Activated CD4-positive, alpha-beta memory T cell treated with anti-CD3 and anti-CD28 coated beads, Interleukin-2, amount 10 ng/mL, durations not matched to agents 7 days and 5 days (primary cell): ENCODE data around the gene CCNT1. TPM values are rescaled to one million over a fixed set of nuclear protein-coding genes. Genes with fewer than 3 reads are reported as not detected.
"Not testable (repeated sequence)": the region's sequence is repeated elsewhere in the genome, so short reads cannot be mapped to it uniquely, and the experiment has no call there.

Source experiments
- CTCF ChIA-PET: fragments of 350-600 bp; sonication (Branson Sonifier 250); formaldehyde crosslinking; loops from one replicate; lab custom pipeline; 2021; ENCODE audit warnings: antibody characterized with exemption, inconsistent platforms; lab: Charles Lee
- POLR2A ChIA-PET: fragments of 350-600 bp; sonication (Branson Sonifier 250); formaldehyde crosslinking; loops from one replicate; lab custom pipeline; 2021; ENCODE audit warnings: antibody characterized with exemption; lab: Charles Lee
- DNase-seq: peaks from one replicate; pipeline ENCODE4 v3.0.0-alpha.2; 2020
- H3K27ac Mint-ChIP-seq: one replicate; pipeline ENCODE4 v1.8.0; 2021; ENCODE audit warnings: mild to moderate bottlenecking, mixed read lengths
- H3K27me3 Mint-ChIP-seq: one replicate; pipeline ENCODE4 v1.8.0; 2021; ENCODE audit warnings: mixed read lengths
- H3K36me3 Mint-ChIP-seq: one replicate; pipeline ENCODE4 v1.8.0; 2021; ENCODE audit warnings: low read depth, mixed read lengths
- H3K4me1 Mint-ChIP-seq: one replicate; pipeline ENCODE4 v1.8.0; 2021; ENCODE audit warnings: mixed read lengths
- H3K4me3 Mint-ChIP-seq: one replicate; pipeline ENCODE4 v1.8.0; 2021; ENCODE audit warnings: mild to moderate bottlenecking, mixed read lengths
- H3K9me3 Mint-ChIP-seq: one replicate; pipeline ENCODE4 v1.8.0; 2021; ENCODE audit warnings: mixed read lengths
- total RNA-seq, 2 experiments: library from RNA; stranded (reverse); gene quantifications; one replicate each; pipeline ENCODE4 v1.2.3, GENCODE V29; 2021

CCNT1 gene
- total RNA-seq, result 10 to 100 TPM; 56.9 to 57.4 TPM

DNA sequence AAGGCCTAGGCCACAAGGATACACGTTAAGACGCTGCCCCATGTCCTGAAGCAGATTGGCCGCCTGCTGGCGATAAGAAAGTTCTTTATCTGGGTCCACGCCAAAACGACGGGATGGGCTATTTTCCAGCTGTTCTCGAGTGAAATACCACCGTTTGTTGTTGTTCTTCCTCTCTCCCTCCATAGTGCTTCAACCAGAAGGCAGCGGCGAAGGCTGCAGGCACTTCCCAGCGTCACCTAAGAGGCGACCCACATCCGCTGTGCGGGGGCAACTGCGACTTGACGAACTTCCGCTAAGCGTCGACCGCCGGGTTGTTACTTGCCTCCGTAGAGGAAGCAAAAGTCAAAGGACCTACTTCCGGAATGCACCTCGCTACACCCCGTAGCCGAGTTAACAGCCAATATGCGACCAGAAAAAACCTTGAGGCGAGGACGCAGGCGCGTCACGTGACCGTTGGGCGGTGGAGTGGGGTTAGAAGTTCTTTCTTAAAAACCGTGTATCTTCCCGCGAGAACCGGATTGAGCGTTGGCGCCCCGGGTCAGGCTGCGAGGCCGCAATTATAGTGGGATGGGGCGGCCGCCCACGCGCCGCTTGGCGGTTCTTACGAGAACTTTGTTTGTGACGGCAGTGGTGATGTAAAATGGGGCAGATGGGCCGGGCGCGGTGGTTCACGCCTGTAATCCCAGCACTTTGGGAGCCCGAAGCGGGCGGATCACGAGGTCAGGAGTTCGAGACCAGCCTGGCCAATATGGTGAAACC lies at the start of gene CCNT1:
CCNT1 (minus strand) TSS at position 215 of the 759 bp plus-strand sequence; CDS start at position 183, 32 bp downstream.
- peak within 1 kb of the TSS; percentile 87 for H3K4me3 Mint-ChIP-seq
- ChIA-PET POLR2A (interaction anchor here (0.7 to 5.3 kb wide), 7 partner anchors 11 to 106 kb away, joined by 3 to 52 read pairs (median 7); partner anchors contain the start of gene KANSL2), CTCF (interaction anchor here (1.7 to 2.3 kb wide), 2 partner anchors 34 to 37 kb away, joined by 5 to 7 read pairs; partner anchors contain the start of gene KANSL2)
- peak within 1 kb of the TSS; percentile 97 for H3K27ac Mint-ChIP-seq
- H3K36me3 Mint-ChIP-seq, result peaks cover 59% of the 10 kb centered on the region
- peaks cover 44% of the 10 kb centered on the region for H3K4me1 Mint-ChIP-seq
- H3K27me3 Mint-ChIP-seq, result no peaks in the 10 kb centered on the region
- peak; percentile 99 for DNase-seq
- H3K9me3 Mint-ChIP-seq, result peaks cover 21% of the 10 kb centered on the region

DNA sequence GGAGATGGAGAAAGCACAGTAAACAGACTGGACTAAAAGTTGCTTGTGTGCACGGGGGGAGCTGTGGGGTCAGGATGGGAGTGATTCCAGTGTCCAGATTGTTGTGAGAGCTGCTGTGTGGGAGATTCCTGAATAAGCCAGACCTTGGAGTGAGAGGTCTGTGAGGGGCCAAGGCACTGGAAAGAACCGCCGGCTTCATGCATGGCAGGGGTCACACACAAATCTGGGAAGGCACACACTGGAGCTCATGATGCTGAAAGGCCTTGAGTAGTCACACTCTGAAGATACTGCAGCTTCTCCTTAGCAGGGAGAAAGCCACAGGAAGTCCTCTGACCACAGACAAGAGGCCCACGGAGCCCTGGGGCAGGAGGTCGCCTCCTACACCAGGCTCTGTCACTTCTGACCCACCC lies 49.3 kb upstream of the CCNT1 start:
- Mint-ChIP-seq H3K4me1 (peaks cover 24% of the 10 kb centered on the region), H3K27ac (no peak overlapping the region), H3K36me3 (no peaks in the 10 kb centered on the region), H3K27me3 (no peaks in the 10 kb centered on the region), H3K9me3 (no peaks in the 10 kb centered on the region), H3K4me3 (no peak overlapping the region)
- POLR2A ChIA-PET, result no interaction called here
- DNase-seq, result peak; percentile 50
- CTCF ChIA-PET, result interaction anchor here (0.7 to 1.7 kb wide), 4 partner anchors 11 to 49 kb away, joined by 3 to 6 read pairs (median 5); no protein-coding TSS in a partner anchor

DNA sequence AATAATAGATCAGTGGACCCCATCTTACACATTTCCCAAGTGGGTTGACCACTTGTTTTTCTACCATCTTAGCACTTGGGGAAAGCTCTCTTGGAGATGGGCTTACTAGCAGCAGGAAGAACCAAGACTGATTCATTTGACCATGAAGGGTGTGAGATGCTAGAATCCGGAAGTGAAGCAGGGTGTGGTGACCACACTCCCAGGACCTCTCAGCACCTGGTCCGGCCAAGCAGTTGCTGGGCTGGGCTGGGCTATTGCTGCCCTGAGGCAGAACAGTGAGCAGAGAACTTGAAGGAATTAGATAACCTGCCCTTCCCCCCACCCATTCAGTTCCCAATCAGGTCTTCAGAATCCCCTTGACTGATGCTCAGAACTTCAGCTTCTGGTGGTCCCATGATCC lies 48.0 kb upstream of the CCNT1 start:
- H3K27me3 Mint-ChIP-seq, result no peaks in the 10 kb centered on the region
- POLR2A ChIA-PET, result interaction anchor here (1.1 kb wide), 1 partner anchor 55 kb away, joined by 3 read pairs; no protein-coding TSS in a partner anchor
- CTCF ChIA-PET, result interaction anchor here (1.2 to 1.7 kb wide), 2 partner anchors 11 to 50 kb away, joined by 5 to 6 read pairs; no protein-coding TSS in a partner anchor

DNA sequence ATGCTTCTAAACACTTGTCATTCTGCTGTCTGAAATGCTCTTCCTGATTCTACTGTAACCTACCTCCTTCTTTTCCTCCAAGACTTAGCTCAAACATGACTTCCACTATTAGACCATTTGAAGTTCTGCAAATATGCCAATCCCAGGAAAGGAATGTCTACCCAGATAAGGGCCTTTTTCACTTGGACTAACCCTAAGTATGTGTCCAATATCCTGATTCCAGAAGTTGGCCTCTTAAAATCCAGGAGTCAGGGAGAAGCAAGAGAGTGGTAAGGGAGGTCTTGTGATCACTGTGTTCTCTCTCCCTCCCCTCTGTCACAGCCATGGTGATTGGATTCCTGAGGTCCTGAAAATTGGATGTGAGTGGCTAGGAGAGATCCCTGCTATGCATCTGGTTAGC lies 42.2 kb upstream of the CCNT1 start:
- no peaks in the 10 kb centered on the region for H3K36me3 Mint-ChIP-seq
- ChIA-PET POLR2A (no interaction called here), CTCF (interaction anchor here (0.6 to 2.1 kb wide), 3 partner anchors 29 to 233 kb away, joined by 4 to 10 read pairs (median 4); no protein-coding TSS in a partner anchor)
- no peak for DNase-seq
- H3K9me3 Mint-ChIP-seq, result no peaks in the 10 kb centered on the region
- H3K4me3 Mint-ChIP-seq, result no peak overlapping the region
- no peaks in the 10 kb centered on the region for H3K4me1 Mint-ChIP-seq
- H3K27ac Mint-ChIP-seq, result no peak overlapping the region
- H3K27me3 Mint-ChIP-seq, result no peaks in the 10 kb centered on the region

More for the DNA sequence above, 48.0 kb upstream of the CCNT1 start:
- peaks cover 24% of the 10 kb centered on the region for H3K4me1 Mint-ChIP-seq
- no peak overlapping the region for H3K4me3 Mint-ChIP-seq
- no peaks in the 10 kb centered on the region for H3K9me3 Mint-ChIP-seq
- no peak for DNase-seq
- no peak overlapping the region for H3K27ac Mint-ChIP-seq
- no peaks in the 10 kb centered on the region for H3K36me3 Mint-ChIP-seq

DNA sequence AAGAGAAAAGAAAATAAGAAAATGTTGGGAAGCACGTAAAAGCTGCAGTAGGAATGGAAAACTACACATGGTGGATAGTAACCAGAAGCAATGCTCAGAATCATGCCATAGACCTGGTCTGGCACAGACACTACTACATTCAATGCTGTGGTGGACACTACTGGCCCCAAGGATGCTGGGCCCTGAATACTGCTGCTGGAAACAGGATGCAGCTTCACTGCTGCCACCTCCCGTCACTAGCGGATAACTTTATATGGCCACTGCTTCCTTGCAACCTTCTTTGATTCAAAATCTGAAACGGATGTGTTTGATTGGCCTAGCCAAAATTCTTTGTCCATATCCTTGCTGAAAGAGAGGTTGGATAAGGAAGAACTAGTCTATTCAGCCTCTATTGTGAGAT lies 41.7 kb upstream of the CCNT1 start:
- no peaks in the 10 kb centered on the region for H3K36me3 Mint-ChIP-seq
- no peak for DNase-seq
- no peak overlapping the region for H3K27ac Mint-ChIP-seq
- no peaks in the 10 kb centered on the region for H3K4me1 Mint-ChIP-seq
- CTCF ChIA-PET, result interaction anchor here (0.6 to 2.1 kb wide), 3 partner anchors 29 to 233 kb away, joined by 4 to 10 read pairs (median 4); no protein-coding TSS in a partner anchor
- no peak overlapping the region for H3K4me3 Mint-ChIP-seq
- H3K9me3 Mint-ChIP-seq, result no peaks in the 10 kb centered on the region
- no peaks in the 10 kb centered on the region for H3K27me3 Mint-ChIP-seq
- POLR2A ChIA-PET, result no interaction called here

DNA sequence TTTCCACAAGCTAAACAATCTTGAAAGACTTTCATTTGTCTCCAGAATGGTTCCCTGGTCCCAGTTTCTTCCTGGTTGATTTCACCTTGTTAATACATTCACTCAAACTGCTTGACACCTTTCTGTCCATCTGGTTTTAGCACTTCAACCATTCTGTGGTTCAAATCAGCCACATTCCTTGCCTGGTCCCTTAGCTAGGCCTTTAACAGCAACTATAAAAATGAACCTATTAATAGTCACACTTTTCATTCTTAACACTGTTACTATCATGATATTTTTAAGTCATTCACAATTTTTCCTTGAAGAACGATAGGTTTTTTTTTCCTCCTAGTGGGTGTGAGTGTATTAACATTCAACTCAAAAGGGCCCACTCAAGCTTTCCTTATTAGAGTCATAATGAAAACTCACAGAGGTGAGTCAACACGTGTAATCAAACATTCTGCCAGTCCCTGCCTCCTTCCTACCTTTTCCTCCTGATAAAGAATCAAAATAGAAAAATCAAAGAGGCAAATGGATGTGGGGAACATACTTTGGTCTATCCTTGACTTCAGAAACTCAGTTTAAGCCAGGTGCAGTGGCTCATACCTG lies 34.4 kb upstream of the CCNT1 start:
- Mint-ChIP-seq H3K27ac (no peak overlapping the region), H3K4me1 (peaks cover 10% of the 10 kb centered on the region), H3K9me3 (no peaks in the 10 kb centered on the region), H3K4me3 (no peak overlapping the region), H3K36me3 (no peaks in the 10 kb centered on the region), H3K27me3 (no peaks in the 10 kb centered on the region)
- POLR2A ChIA-PET, result no interaction called here
- CTCF ChIA-PET, result interaction anchor here (7.7 kb wide), 1 partner anchor 44 kb away, joined by 171 read pairs; no protein-coding TSS in a partner anchor
- DNase-seq, result no peak

DNA sequence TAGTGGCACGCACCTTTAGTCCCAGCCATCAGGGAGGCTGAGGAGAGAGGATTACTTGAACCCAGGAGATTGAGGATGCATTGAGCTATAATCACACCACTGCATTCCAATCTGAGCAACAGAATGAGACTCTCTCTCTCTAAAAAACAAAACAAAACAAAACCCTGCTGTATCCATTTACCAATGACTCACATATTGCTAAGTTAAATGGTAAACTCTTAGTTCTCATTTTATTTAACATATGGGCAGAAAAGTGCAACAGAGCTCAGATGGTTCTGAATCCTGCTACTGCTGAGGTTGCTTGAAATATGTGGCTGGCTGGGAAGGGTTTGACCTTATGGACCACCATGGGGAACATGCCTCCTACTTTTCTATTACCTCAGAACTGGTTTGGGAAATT lies 33.7 kb upstream of the CCNT1 start:
- Mint-ChIP-seq H3K27me3 (no peaks in the 10 kb centered on the region), H3K27ac (no peak overlapping the region), H3K4me1 (peaks cover 10% of the 10 kb centered on the region), H3K36me3 (no peaks in the 10 kb centered on the region), H3K4me3 (no peak overlapping the region), H3K9me3 (no peaks in the 10 kb centered on the region)
- POLR2A ChIA-PET, result no interaction called here
- CTCF ChIA-PET, result interaction anchor here (7.7 kb wide), 1 partner anchor 45 kb away, joined by 171 read pairs; no protein-coding TSS in a partner anchor
- DNase-seq, result no peak

DNA sequence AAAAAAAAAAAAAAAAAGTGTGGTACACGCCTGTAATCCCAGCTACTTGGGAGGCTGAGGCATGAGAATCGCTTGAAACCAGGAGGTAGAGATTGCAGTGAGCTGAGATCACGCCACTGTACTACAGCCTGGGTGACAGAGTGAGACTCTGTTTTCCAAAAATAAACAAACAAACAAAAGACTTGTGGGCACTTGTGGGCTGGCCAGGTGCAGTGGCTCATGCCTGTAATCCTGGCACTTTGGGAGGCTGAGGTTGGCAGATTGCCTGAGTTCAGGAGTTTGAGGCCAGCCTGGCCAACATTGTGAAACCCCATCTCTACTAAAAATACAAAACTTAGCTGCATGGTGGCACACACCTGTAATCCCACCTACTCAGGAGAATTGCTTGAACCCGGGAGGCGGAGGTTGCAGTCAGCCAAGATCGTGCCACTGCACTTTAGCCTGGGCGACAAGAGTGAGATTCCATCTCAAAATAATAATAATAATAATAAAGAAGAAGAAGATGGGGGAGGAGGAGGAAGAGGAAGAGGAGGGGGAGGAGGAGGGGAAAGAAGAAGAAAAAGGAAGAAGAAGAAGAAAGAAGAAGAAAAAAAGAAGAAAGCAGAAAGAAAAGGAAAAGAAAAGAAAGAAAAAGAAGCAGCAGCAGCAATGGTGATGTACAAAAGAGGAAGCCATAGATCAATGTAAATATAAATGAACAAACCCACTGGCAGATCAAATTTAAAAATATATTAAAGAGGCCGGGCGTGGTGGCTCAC lies 27.9 kb upstream of the CCNT1 start:
- H3K4me3 Mint-ChIP-seq, result no peak overlapping the region
- peaks cover 13% of the 10 kb centered on the region for H3K27me3 Mint-ChIP-seq
- no peaks in the 10 kb centered on the region for H3K36me3 Mint-ChIP-seq
- H3K4me1 Mint-ChIP-seq, result no peaks in the 10 kb centered on the region
- no peaks in the 10 kb centered on the region for H3K9me3 Mint-ChIP-seq
- no peak overlapping the region for H3K27ac Mint-ChIP-seq
- POLR2A ChIA-PET, result no interaction called here
- DNase-seq, result no peak
- CTCF ChIA-PET, result no interaction called here

DNA sequence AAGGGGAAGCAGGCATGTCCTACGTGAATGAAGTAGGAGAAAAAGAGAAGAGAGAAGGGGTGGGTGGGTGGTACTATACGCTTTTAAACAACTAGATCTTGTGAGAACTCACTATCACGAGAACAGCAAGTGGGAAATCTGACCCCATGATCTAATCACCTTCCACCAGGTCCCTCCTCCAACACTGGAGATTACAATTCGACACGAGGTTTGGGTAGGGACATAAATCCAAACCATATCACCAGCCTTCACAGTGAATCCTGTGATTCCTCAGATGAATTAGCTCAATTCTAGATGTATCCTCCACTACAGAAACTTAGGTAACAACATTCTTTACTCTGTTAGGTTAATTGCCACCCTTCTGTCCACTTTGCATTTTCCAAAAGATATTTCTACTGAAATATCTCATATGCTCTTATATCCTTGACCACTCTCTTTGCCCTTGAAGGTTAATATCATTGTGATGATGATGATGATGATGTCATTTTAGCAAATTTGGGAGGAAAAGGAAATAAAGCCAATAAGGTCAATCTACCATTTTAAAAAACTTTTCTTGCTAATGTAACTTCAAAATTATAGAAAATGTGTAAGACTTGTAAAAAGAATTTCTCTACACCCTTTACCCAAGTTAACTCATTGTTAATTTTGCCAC lies 23.2 kb upstream of the CCNT1 start:
- Mint-ChIP-seq H3K27ac (no peak overlapping the region), H3K4me3 (no peak overlapping the region), H3K4me1 (no peaks in the 10 kb centered on the region), H3K9me3 (no peaks in the 10 kb centered on the region), H3K36me3 (no peaks in the 10 kb centered on the region), H3K27me3 (peaks cover 17% of the 10 kb centered on the region)
- no peak for DNase-seq
- POLR2A ChIA-PET, result no interaction called here
- CTCF ChIA-PET, result interaction anchor here (1.7 kb wide), 1 partner anchor 122 kb away, joined by 3 read pairs; no protein-coding TSS in a partner anchor

DNA sequence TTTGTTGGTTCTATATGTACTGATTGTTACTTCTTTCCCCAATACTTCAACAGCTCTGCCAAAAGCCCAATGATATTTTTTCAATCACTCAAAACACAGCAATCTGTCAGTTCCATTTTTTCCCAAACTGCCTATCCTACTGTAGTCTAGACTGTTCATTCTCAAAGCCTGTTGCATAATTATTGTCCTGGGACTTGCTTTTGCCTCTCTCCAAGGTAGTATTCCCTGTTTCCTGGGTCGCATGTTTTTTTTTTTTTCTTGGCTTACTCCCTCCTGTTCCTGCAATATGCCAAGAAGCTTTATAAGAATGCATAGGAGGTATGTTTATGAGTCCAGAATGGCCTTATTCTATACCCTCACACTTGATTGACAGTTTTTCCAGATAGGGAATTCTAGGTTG lies 19.9 kb upstream of the CCNT1 start:
- ChIA-PET POLR2A (interaction anchor here (0.6 kb wide), 1 partner anchor 153 kb away, joined by 3 read pairs; no protein-coding TSS in a partner anchor), CTCF (interaction anchor here (0.7 to 1.9 kb wide), 5 partner anchors 10 to 1088 kb away, joined by 3 to 7 read pairs (median 4); no protein-coding TSS in a partner anchor)
- no peak for DNase-seq
- Mint-ChIP-seq H3K4me1 (no peaks in the 10 kb centered on the region), H3K27me3 (peaks cover 17% of the 10 kb centered on the region), H3K9me3 (no peaks in the 10 kb centered on the region), H3K27ac (no peak overlapping the region), H3K4me3 (no peak overlapping the region), H3K36me3 (no peaks in the 10 kb centered on the region)

DNA sequence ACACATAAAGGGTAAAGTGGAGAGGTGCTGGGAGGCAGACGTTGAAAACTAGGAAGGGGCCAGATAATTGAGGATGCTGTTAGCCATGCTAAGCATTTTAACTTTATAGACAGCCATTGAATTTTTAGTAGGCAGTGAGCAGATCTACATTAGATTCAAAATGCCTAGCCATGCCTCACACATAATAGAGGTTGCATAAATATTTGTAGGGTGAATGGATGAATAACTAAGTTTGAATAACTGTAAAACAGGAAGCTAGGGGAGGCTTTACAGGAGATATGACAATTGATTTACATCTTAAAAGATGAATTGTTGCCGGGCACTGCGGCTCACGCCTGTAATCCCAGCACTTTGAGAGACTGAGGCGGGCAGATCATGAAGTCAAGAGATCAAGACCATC lies 12.3 kb upstream of the CCNT1 start:
- POLR2A ChIA-PET, result no interaction called here
- CTCF ChIA-PET, result no interaction called here
- H3K36me3 Mint-ChIP-seq, result no peaks in the 10 kb centered on the region
- H3K9me3 Mint-ChIP-seq, result no peaks in the 10 kb centered on the region
- no peaks in the 10 kb centered on the region for H3K4me1 Mint-ChIP-seq
- no peak for DNase-seq
- no peak overlapping the region for H3K4me3 Mint-ChIP-seq
- no peak overlapping the region for H3K27ac Mint-ChIP-seq
- peaks cover 4% of the 10 kb centered on the region for H3K27me3 Mint-ChIP-seq

DNA sequence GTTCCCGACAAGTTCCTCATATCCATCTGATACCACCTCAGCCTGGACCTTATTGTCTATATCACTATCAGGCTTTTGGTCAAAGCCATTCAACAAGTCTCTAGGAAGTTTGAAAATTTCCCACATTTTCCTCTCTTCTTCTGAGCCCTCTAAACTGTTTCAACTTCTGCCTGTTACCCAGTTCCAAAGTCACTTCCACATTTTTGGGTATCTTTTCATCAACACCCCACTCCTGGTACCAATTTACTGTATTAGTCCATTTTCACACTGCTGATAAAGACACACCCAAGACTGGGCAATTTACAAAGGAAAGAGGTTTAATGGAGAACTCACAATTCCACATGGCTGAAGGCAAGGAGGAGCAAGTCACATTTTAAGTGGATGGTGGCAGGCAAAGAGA lies 4.2 kb upstream of the CCNT1 start:
- POLR2A ChIA-PET, DNase-seq, H3K4me3 Mint-ChIP-seq, CTCF ChIA-PET, H3K27me3 Mint-ChIP-seq, H3K27ac Mint-ChIP-seq: not testable (repeated sequence)
- peaks cover 30% of the 10 kb centered on the region for H3K36me3 Mint-ChIP-seq
- H3K4me1 Mint-ChIP-seq, result peaks cover 18% of the 10 kb centered on the region
- H3K9me3 Mint-ChIP-seq, result peaks cover 21% of the 10 kb centered on the region
